ENCODE results near the gene CRLF1.
A peak's percentile ranks its signal among the peaks of the same experiment; 100 is the strongest.

Gene CRLF1

DNA sequence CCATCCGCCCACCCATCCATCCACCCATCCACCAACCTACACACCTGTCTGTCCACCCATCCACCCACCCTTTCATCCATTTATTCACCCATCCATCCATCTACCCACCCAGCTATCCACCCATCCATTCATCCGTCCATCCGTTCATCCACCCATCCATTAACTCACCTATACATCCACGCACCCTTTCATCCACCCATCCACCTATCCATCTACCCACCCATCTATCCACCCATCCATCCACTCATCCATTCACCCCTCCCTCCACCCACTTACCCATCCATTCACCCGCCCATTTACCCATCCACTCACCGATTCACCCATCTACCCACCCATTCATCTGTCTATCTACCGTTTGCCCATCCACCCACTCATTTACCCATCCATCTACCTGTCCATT lies 47.9 kb upstream of the CRLF1 start (continued):
- TF ChIP-seq, protein P1, sequence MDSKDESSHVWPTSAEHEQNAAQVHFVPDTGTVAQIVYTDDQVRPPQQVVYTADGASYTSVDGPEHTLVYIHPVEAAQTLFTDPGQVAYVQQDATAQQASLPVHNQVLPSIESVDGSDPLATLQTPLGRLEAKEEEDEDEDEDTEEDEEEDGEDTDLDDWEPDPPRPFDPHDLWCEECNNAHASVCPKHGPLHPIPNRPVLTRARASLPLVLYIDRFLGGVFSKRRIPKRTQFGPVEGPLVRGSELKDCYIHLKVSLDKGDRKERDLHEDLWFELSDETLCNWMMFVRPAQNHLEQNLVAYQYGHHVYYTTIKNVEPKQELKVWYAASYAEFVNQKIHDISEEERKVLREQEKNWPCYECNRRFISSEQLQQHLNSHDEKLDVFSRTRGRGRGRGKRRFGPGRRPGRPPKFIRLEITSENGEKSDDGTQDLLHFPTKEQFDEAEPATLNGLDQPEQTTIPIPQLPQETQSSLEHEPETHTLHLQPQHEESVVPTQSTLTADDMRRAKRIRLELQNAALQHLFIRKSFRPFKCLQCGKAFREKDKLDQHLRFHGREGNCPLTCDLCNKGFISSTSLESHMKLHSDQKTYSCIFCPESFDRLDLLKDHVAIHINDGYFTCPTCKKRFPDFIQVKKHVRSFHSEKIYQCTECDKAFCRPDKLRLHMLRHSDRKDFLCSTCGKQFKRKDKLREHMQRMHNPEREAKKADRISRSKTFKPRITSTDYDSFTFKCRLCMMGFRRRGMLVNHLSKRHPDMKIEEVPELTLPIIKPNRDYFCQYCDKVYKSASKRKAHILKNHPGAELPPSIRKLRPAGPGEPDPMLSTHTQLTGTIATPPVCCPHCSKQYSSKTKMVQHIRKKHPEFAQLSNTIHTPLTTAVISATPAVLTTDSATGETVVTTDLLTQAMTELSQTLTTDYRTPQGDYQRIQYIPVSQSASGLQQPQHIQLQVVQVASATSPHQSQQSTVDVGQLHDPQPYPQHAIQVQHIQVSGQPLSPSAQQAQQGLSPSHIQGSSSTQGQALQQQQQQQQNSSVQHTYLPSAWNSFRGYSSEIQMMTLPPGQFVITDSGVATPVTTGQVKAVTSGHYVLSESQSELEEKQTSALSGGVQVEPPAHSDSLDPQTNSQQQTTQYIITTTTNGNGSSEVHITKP (tag by site-specific recombination; IDR thresholded peaks at IDR 0.05) = no peak
- TF ChIP-seq ZNF394 (tag by site-specific recombination; IDR thresholded peaks at IDR 0.05; ENCODE audit: borderline replicate concordance) = no peak
- TF ChIP-seq ZNF302 (tag by site-specific recombination; IDR thresholded peaks at IDR 0.05; ENCODE audit: low read depth) = no peak
- TF ChIP-seq, protein P2, sequence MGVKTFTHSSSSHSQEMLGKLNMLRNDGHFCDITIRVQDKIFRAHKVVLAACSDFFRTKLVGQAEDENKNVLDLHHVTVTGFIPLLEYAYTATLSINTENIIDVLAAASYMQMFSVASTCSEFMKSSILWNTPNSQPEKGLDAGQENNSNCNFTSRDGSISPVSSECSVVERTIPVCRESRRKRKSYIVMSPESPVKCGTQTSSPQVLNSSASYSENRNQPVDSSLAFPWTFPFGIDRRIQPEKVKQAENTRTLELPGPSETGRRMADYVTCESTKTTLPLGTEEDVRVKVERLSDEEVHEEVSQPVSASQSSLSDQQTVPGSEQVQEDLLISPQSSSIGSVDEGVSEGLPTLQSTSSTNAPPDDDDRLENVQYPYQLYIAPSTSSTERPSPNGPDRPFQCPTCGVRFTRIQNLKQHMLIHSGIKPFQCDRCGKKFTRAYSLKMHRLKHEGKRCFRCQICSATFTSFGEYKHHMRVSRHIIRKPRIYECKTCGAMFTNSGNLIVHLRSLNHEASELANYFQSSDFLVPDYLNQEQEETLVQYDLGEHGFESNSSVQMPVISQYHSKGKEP (tag by site-specific recombination; IDR thresholded peaks at IDR 0.05) = no peak
- TF ChIP-seq ZBTB7A (tag by site-specific recombination; IDR thresholded peaks at IDR 0.05; ENCODE audit: low read depth) = peak; percentile 71
- TF ChIP-seq, protein P3, sequence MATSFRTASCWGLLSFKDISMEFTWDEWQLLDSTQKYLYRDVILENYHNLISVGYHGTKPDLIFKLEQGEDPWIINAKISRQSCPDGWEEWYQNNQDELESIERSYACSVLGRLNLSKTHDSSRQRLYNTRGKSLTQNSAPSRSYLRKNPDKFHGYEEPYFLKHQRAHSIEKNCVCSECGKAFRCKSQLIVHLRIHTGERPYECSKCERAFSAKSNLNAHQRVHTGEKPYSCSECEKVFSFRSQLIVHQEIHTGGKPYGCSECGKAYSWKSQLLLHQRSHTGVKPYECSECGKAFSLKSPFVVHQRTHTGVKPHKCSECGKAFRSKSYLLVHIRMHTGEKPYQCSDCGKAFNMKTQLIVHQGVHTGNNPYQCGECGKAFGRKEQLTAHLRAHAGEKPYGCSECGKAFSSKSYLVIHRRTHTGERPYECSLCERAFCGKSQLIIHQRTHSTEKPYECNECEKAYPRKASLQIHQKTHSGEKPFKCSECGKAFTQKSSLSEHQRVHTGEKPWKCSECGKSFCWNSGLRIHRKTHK (tag by site-specific recombination; IDR thresholded peaks at IDR 0.05) = no peak
- TF ChIP-seq, protein P4, sequence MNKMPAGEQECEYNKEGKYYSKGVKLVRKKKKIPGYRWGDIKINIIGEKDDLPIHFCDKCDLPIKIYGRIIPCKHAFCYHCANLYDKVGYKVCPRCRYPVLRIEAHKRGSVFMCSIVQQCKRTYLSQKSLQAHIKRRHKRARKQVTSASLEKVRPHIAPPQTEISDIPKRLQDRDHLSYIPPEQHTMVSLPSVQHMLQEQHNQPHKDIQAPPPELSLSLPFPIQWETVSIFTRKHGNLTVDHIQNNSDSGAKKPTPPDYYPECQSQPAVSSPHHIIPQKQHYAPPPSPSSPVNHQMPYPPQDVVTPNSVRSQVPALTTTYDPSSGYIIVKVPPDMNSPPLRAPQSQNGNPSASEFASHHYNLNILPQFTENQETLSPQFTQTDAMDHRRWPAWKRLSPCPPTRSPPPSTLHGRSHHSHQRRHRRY (tag by site-specific recombination; IDR thresholded peaks at IDR 0.05) = no peak
- no peak for TF ChIP-seq ZNF558 (tag by site-specific recombination; IDR thresholded peaks at IDR 0.05)
- TF ChIP-seq ZBTB8A (tag by site-specific recombination; IDR thresholded peaks at IDR 0.05) = no peak
- TF ChIP-seq ZNF416 (tag by site-specific recombination; IDR thresholded peaks at IDR 0.05) = no peak
- peak; percentile 87 for TF ChIP-seq KLF1 (tag by site-specific recombination; IDR thresholded peaks at IDR 0.05)
- TF ChIP-seq ZNF785 (tag by site-specific recombination; IDR thresholded peaks at IDR 0.05) = 0 out of 2 replicates have a peak, but pooled peaks have one; percentile 40
- no peak for TF ChIP-seq RBAK (tag by site-specific recombination; IDR thresholded peaks at IDR 0.05)
- no peak for TF ChIP-seq ZNF391 (tag by site-specific recombination; IDR thresholded peaks at IDR 0.05; ENCODE audit: borderline replicate concordance, low read depth)
- no peak for TF ChIP-seq YY1 (tag by site-specific recombination; IDR thresholded peaks at IDR 0.05)
- TF ChIP-seq ZNF311 (tag by site-specific recombination; IDR thresholded peaks at IDR 0.05; ENCODE audit: borderline replicate concordance) = 0 out of 2 replicates have a peak, but pooled peaks have one; percentile 10
- TF ChIP-seq ZNF169 (tag by site-specific recombination; IDR thresholded peaks at IDR 0.05) = no peak
- TF ChIP-seq ZNF473 (tag by site-specific recombination; IDR thresholded peaks at IDR 0.05) = no peak
- no peak for TF ChIP-seq ZNF19 (tag by site-specific recombination; IDR thresholded peaks at IDR 0.05; ENCODE audit: low read depth)
- TF ChIP-seq, protein P5, sequence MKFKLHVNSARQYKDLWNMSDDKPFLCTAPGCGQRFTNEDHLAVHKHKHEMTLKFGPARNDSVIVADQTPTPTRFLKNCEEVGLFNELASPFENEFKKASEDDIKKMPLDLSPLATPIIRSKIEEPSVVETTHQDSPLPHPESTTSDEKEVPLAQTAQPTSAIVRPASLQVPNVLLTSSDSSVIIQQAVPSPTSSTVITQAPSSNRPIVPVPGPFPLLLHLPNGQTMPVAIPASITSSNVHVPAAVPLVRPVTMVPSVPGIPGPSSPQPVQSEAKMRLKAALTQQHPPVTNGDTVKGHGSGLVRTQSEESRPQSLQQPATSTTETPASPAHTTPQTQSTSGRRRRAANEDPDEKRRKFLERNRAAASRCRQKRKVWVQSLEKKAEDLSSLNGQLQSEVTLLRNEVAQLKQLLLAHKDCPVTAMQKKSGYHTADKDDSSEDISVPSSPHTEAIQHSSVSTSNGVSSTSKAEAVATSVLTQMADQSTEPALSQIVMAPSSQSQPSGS (tag by site-specific recombination; IDR thresholded peaks at IDR 0.05; ENCODE audit: low read depth) = no peak
- TF ChIP-seq ZSCAN23 (tag by site-specific recombination; IDR thresholded peaks at IDR 0.05) = no peak
- TF ChIP-seq, protein P6, sequence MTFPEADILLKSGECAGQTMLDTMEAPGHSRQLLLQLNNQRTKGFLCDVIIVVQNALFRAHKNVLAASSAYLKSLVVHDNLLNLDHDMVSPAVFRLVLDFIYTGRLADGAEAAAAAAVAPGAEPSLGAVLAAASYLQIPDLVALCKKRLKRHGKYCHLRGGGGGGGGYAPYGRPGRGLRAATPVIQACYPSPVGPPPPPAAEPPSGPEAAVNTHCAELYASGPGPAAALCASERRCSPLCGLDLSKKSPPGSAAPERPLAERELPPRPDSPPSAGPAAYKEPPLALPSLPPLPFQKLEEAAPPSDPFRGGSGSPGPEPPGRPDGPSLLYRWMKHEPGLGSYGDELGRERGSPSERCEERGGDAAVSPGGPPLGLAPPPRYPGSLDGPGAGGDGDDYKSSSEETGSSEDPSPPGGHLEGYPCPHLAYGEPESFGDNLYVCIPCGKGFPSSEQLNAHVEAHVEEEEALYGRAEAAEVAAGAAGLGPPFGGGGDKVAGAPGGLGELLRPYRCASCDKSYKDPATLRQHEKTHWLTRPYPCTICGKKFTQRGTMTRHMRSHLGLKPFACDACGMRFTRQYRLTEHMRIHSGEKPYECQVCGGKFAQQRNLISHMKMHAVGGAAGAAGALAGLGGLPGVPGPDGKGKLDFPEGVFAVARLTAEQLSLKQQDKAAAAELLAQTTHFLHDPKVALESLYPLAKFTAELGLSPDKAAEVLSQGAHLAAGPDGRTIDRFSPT (tag by site-specific recombination; IDR thresholded peaks at IDR 0.05) = peak; percentile 50; the same call in 1 of the 2 replicates
- no peak for TF ChIP-seq ZNF140 (tag by site-specific recombination; IDR thresholded peaks at IDR 0.05)
- TF ChIP-seq, protein P7, sequence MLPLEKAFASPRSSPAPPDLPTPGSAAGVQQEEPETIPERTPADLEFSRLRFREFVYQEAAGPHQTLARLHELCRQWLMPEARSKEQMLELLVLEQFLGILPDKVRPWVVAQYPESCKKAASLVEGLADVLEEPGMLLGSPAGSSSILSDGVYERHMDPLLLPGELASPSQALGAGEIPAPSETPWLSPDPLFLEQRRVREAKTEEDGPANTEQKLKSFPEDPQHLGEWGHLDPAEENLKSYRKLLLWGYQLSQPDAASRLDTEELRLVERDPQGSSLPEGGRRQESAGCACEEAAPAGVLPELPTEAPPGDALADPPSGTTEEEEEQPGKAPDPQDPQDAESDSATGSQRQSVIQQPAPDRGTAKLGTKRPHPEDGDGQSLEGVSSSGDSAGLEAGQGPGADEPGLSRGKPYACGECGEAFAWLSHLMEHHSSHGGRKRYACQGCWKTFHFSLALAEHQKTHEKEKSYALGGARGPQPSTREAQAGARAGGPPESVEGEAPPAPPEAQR (tag by site-specific recombination; IDR thresholded peaks at IDR 0.05) = no peak
- TF ChIP-seq ZNF121 (tag by site-specific recombination; IDR thresholded peaks at IDR 0.05) = no peak
- TF ChIP-seq, protein P8, sequence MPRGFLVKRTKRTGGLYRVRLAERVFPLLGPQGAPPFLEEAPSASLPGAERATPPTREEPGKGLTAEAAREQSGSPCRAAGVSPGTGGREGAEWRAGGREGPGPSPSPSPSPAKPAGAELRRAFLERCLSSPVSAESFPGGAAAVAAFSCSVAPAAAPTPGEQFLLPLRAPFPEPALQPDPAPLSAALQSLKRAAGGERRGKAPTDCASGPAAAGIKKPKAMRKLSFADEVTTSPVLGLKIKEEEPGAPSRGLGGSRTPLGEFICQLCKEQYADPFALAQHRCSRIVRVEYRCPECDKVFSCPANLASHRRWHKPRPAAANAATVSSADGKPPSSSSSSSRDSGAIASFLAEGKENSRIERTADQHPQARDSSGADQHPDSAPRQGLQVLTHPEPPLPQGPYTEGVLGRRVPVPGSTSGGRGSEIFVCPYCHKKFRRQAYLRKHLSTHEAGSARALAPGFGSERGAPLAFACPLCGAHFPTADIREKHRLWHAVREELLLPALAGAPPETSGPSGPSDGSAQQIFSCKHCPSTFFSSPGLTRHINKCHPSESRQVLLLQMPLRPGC (tag by site-specific recombination; IDR thresholded peaks at IDR 0.05) = no peak
